Right lung (tissue), 5 donors: ENCODE measurements around the gene TXNRD2. TPM values are rescaled to one million over a fixed set of nuclear protein-coding genes. Genes with fewer than 3 reads are reported as not detected.

Experiments used
- DNase-seq, 2 donors: peaks; one replicate each; pipeline ENCODE4 v3.0.0-alpha.2; 2013
- polyA plus RNA-seq, 5 donors: library from polyadenylated mRNA; unstranded; fragments of 120-200 nt; gene quantifications; one replicate each; pipeline versions ENCODE4 v1.2.1 to v1.2.3, GENCODE V29; 2013; ENCODE audit warnings: inconsistent platforms in 1 of 5, low replicate concordance in 1 of 5; ENCODE audit not compliant: insufficient read length in 5 of 5, insufficient read depth in 1 of 5

The TXNRD2 gene
- polyA plus RNA-seq, 5 donors = 15.4 to 21.5 (median 19.1) TPM

GRCh38 chr22:19968450-19968891 is 26.9 kb upstream of the TXNRD2 start:
- no peak for DNase-seq

GRCh38 chr22:19967850-19968449 is 26.3 kb upstream of the TXNRD2 start:
- DNase-seq = no peak

DNA sequence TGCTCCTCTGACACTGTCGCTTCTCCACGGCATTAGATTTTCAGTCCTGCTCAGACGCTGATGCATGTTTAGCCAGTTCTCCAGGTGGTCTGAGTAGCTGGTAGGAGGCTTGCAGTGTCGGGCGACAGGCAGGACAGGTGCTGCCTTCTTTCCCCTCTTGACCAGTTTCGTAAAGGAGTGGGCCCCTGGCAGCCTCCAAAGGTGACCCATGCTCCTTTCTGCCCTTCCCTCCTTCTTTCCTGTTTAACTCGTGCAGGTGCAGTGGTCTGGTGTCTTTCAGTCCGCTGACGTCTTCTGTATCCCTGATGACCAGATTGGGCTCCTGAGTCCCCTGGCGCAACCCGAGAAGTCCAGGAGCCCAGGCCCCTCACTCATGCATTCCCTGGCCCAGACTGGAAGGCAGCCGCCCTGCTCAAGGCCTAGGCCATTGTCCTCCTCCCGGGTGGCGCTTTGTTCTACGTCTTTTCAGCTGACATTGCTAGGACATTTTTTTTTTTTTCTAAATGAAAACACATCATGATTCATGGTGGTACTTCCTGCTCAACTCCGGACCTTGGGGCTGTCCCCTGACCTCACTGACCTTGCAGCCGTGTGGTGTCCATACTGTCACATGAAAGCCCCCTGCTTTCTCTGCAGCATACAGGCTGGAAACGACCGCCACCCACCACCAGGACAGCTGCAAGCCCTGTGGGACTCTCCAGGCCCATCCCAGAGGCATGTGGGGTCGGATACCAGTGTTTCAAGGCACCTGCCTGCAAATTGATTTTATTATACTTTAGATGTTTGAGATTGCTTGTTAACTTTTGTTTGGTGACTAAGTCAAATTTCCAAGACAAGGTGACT is 25.5 kb upstream of the TXNRD2 start:
- DNase-seq = no peak

GRCh38 chr22:19965771-19966709 is 24.4 kb upstream of the TXNRD2 start:
- no peak for DNase-seq

DNA sequence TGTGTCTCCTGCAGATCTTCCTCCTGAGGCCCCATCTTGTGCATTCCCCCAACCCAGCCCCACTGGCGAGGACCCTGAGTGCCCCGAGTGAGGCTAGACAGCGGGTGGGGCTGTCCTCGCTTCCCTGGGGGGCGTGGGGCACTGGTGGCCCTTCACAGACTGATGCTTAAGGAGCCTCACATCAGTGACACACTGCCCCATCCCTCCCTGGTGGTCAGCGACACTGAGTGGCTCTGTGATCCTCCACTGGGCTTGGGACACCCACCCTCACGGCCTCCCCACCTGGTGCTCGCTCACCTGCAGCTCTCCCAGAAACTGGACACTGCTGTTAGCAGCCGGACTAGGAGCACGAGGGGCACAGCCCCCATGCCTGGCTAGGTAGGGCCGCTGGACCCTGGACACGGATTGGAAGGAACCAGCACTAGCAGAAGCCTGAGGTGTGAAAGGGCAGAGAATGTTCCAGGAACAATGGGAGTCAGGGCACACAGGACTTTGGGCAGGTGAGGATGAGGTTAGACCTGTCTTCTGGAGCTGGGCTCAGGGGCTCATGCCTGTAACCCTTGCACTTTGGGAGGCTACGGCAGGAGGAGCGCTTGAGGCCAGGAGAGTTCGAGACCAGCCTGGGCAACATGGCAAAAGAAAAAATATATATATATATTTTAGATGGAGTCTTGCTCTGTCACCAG is 23.2 kb upstream of the TXNRD2 start:
- DNase-seq = no peak

- DNase-seq = no peak
Observed at GRCh38 chr22:19963863-19964642, 22.4 kb upstream of the TXNRD2 start.

DNA sequence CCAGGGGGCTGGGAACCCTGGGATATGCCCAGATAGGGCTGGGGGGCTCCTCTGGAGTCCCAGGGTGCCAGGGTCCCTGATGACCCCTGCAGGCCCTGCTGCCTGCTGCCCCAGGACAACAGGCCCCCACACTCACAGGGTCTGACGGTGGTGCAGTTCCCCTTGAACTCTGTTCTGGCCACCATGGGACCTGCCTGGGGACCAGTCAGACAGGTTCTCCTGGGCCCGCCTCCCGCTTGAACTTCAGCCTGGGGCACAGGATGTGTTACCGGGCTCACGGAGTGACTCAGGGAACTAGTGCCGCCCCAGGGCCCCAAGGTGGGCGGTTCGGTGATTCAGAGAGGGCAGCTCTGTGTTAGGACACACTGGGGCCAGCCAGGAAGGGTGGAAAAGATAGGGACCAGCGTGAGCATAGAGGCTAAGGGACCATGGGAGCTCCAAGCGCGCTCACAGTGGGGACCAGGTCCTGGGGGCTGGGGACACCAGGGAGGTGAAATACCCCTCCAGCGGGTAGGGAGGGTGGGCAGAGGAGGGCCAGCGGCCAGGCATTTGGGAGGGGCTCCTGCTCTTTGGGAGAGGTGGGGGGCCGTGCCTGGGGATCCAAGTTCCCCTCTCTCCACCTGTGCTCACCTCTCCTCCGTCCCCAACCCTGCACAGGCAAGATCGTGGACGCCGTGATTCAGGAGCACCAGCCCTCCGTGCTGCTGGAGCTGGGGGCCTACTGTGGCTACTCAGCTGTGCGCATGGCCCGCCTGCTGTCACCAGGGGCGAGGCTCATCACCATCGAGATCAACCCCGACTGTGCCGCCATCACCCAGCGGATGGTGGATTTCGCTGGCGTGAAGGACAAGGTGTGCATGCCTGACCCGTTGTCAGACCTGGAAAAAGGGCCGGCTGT is 21.5 kb upstream of the TXNRD2 start:
- peak; percentile 63 to 67 for DNase-seq

- peak; percentile 60 to 62 for DNase-seq
Observed at GRCh38 chr22:19962246-19962908, 20.8 kb upstream of the TXNRD2 start.

- DNase-seq = no peak
Observed at GRCh38 chr22:19961868-19962245, 20.2 kb upstream of the TXNRD2 start.

DNA sequence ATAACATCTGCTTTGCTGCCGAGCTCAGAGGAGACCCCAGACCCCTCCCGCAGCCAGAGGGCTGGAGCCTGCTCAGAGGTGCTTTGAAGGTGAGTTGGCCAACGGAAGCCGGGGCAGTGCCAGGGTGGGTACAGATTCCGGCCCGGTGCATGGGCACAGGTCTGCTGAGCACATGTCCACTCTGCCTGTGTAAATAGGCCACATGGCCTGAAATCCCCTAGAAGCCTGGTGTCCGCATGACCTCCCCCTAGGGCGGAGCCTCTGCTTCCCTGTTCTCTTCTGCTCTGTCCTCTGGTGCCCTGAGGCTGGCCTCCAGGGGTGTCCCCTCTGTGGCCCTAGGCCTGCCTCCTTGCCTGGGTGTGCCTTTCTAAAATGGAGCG is 19.6 kb upstream of the TXNRD2 start:
- DNase-seq = no peak

GRCh38 chr22:19960491-19961200 is 19.0 kb upstream of the TXNRD2 start:
- DNase-seq = no peak

GRCh38 chr22:19959587-19960490 is 18.2 kb upstream of the TXNRD2 start:
- no peak for DNase-seq

- DNase-seq = peak; percentile 77
Observed at GRCh38 chr22:19959043-19959586, 17.5 kb upstream of the TXNRD2 start.

GRCh38 chr22:19958083-19959042 is 16.7 kb upstream of the TXNRD2 start:
- DNase-seq = no peak

DNA sequence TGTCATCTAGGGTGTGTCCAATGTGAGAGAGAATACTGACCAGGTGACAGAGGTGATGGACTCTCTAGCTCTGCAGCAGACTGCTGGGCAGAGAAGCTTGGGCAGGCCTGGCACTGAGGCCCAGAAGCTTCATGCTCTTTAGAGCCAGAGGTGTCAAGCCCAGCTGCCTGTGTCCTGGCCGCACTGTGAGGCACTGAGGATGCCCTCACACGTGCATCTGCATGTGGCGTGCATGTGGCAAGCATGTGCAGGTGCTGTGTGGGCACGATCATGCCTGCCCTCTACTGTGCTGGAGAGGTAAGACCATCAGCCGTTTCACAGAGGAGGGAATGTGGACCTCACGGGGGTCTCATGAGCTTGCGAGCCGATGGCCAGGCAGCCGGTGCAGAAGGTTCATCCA is 15.8 kb upstream of the TXNRD2 start:
- no peak for DNase-seq
